GM11168 (cell line): ENCODE measurements around the gene ZNF709.
"Not testable (repeated sequence)": the region's sequence is repeated elsewhere in the genome, so short reads cannot be mapped to it uniquely, and the experiment has no call there.

Source experiments
- in situ Hi-C: fragments of 300-500 bp; cut with MboI; formaldehyde crosslinking; loops from one replicate; pipeline ENCODE4 v1.12.0; 2022; ENCODE audit warnings: low sequenced_read_pairs; ENCODE audit not compliant: unreplicated experiment

Gene ZNF709

DNA sequence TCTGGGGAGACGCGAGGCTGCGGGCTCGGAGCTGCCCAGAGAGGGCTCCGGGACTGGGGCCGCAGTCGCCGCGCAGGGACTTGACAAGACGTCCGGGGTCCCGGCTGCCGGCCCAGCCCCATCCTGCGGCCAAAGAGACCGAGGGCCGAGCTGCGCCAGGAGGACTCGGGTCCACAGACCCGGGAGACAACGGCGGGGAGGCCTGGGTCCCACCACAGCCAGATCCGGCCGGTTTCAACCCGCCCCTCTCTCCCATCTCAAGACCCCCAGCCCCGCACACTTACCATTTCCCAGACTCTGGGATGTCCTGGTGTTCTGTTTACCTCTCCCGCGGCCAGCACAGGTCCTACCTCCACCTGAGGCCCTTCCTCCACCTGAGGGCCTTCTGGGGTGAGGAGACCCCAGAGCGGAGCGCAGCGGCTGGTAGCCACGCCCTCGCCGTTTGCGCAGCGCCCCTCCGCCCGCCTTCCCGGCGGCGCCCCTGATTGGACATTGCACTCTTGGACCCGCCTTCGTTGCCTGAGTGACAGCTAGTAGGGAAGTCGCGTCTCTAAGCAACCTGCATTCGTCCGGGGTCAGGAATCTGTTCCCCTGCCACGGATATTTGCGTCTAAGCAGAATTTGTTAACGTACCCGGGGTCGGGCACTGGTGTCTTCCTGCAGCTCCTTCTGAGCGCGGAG, at the start of gene ZNF709:
TSS of gene ZNF709 (minus strand) at position 446 of the 681 bp plus-strand sequence. CDS start at position 287, 159 bp downstream.
- in situ Hi-C loops, result no loop called here

- in situ Hi-C loops, result no loop called here
Measured at GRCh38 chr19:12527034-12527836, 42.6 kb upstream of the ZNF709 start.

GRCh38 chr19:12526542-12526941, 41.9 kb upstream of the ZNF709 start:
- in situ Hi-C loops, result no loop called here

DNA sequence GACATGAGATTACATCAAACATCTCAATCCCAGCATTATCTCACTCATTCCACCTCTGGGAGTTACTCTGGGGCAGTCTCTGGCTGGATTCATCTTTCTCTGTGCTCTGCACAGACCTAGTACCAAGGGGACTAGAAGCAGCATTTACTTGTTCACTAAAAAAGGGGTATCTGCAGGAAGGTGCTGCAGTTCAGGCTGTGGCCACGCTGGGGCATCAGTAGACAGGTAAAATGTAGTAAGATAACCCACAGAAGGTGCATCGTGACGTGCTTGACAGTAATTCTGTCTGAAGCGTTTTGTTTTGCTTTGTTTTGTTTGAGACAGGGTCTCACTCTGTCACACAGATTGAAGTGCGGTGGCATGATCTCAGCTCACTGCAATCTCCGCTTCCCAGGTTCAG, 37.4 kb upstream of the ZNF709 start:
- in situ Hi-C loops, result no loop called here

DNA sequence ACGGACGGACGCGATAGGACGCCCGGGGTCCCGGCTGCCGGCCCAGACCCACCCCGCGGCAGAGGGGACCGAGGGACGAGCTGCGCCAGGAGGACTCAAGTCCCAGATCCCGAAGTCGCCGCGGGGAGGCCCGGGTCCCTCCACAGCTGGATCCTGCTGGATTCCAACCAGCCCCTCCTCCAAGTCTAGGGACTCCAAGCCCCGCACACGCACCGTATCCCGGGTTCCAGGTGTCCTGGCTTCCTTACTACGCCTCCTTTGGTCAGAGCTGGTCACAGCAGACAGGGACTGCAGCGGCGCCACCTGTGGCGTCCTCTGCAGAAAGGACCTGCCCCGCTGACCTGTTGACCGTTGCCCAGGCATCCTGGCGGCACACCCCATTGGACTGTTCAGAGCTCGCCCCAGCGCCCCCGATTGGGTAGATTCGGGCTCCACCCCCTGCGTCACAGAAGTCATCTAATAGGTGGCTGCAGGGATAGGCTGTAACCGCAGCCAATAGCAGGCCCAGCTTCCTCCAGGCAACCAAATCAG, 29.0 kb upstream of the ZNF709 start:
- in situ Hi-C loops, result no loop called here

- in situ Hi-C loops, result no loop called here
Measured at GRCh38 chr19:12497032-12497431, 12.4 kb upstream of the ZNF709 start.

GRCh38 chr19:12496480-12496879, 11.9 kb upstream of the ZNF709 start:
- in situ Hi-C loops, result no loop called here

GRCh38 chr19:12495002-12495802, 10.6 kb upstream of the ZNF709 start:
- in situ Hi-C loops, result no loop called here

GRCh38 chr19:12494260-12494860, 9.7 kb upstream of the ZNF709 start:
- in situ Hi-C loops, result no loop called here

GRCh38 chr19:12486265-12486783, 1.7 kb upstream of the ZNF709 start:
- in situ Hi-C loops, result not testable (repeated sequence)

DNA sequence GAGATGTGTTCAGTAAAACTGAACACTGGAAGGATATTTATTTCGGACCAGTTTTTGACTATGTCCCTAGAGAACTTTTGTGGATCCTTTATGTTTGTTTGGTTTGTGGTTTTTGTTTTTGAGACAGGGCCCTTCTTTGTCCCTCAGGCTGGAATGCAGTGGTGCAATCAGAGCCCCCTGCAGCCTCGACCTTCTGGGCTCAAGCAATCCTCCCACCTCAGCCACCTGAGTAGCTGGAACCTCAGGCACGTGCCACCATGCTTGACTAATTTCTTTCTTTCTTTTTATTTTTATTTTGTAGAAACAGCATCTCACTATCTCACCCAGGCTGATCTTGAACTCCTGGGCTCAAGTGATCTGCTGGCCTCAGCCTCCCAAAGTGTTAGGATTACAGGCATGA, 955 bp upstream of the ZNF709 start:
- in situ Hi-C loops, result no loop called here

GRCh38 chr19:12485052-12485416, 418 bp upstream of the ZNF709 start:
- in situ Hi-C loops, result no loop called here

DNA sequence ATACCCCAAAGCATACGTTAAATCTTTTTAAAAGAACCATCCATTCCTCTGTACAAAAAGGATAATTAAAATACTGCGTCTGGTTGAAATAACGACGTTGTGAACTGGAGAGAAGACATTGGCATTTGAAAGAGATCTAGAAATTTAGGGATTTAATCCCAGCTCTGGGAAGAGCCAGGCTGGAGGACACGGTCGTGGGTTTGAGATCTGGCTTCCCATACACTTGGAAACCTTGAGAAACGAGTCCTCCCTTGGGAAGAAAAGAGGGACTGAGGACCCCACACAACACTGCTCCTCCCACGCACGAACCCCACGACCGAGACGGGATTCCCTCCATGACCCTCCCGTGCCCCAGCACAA, 625 bp downstream of the ZNF709 start:
- in situ Hi-C loops, result no loop called here

GRCh38 chr19:12482509-12482886, 2.1 kb downstream of the ZNF709 start:
- in situ Hi-C loops, result no loop called here

- in situ Hi-C loops, result no loop called here
Measured at GRCh38 chr19:12481781-12482508, 2.7 kb downstream of the ZNF709 start.

DNA sequence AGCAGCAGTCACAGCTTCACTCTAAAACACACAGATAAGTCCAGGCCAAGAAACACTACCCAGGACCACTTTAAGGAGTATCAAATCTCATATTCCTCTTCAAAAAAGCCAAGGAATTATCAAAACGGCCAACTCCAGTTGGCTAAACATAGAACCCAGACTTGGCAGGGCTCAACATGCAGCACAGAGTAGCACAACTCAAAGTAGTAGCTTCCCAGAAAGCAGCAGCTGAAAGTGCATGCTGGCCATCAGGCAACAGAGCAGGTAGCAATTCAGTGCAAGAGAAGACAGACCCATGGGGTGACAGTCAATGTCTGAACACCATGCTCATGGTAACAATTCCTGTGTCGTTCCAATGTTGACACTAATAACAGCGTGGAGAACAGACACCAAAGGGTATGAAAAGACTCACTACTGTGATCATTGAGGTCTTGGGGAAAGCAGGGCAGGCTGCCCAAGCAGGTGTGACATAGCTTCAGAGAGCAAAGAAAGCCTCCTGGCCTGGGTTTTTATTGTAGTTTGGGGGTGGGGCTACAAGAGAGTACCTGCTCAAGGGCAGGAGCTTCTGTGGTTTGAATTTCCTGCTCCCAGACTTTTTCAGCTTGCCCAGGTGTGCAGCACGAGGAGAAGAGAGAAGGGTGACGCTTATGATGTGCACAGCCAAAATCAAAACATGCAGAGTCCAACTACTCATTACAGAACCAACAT, 6.2 kb downstream of the ZNF709 start:
- in situ Hi-C loops, result no loop called here

DNA sequence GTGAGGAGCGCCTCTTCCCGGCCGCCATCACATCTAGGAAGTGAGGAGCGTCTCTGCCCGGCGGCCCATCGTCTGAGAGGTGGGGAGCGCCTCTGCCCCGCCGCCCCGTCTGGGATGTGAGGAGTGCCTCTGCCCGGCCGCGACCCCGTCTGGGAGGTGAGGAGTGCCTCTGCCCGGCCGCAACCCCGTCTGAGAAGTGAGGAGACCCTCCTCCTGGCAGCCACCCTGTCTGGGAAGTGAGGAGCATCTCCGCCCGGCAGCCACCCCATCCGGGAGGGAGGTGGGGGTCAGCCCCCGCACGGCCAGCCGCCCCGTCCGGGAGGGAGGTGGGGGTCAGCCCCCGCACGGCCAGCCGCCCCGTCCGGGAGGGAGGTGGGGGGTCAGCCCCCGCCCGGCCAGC, 17.0 kb downstream of the ZNF709 start:
- in situ Hi-C loops, result not testable (repeated sequence)

- in situ Hi-C loops, result no loop called here
Measured at GRCh38 chr19:12465211-12465610, 19.4 kb downstream of the ZNF709 start.

- in situ Hi-C loops, result no loop called here
Measured at GRCh38 chr19:12464769-12465168, 19.8 kb downstream of the ZNF709 start.
